ENCODE results near the gene OR51M1. TPM values are rescaled to one million over a fixed set of nuclear protein-coding genes. Genes with fewer than 3 reads are reported as not detected.
"Not testable (repeated sequence)": the region's sequence is repeated elsewhere in the genome, so short reads cannot be mapped to it uniquely, and the experiment has no call there.

The OR51M1 gene
- not detected in 2 replicates for polyA plus RNA-seq (2013)

DNA sequence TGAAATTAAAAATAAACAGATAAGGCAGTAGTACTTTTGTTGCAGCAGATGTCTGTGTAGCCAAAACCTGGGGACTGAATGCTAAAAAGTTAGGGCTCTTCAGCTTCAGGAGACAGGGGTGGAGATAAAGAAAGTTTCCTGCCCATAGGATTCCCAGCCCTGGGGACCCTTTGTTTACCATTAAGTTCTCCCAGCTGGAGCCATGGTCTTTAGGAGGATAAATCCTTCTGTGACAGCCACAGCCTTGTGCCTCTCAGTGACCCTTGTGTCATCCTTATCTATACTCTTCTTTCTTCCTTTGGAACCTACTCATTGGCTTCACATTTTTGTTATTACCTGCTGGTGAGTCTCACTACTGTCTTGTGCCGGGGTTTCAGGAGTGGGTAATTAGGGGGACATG is at the start of gene OR51M1:
OR51M1 (plus strand) TSS at position 237 of the 400 bp plus-strand sequence. CDS start 5,587 bp downstream, outside the sequence.
- H3K79me2 ChIP-seq (ENCODE audit: control insufficient read depth, insufficient read depth, low read length, poor library complexity): no peaks in the 10 kb centered on the region
- WGBS (ENCODE audit: extremely low coverage, insufficient coverage, insufficient read length): no CpG with 5 or more reads among the region's 1 CpG
- no peak for DNase-seq

GRCh38 chr11:5335170-5335569 is 48.4 kb upstream of the OR51M1 start:
- H3K79me2 ChIP-seq (ENCODE audit: control insufficient read depth, insufficient read depth, low read length, poor library complexity): no peaks in the 10 kb centered on the region
- no peak overlapping the region for H3K23ac ChIP-seq (ENCODE audit: low read length)
- H4K8ac ChIP-seq (ENCODE audit: low read depth, low read length): no peak overlapping the region
- H2AK5ac ChIP-seq (ENCODE audit: low read length): no peak overlapping the region
- H3K4me2 ChIP-seq (ENCODE audit: low read length): no peak overlapping the region
- no peaks in the 10 kb centered on the region for H3K4me1 ChIP-seq (ENCODE audit: control insufficient read depth in 1 of 2, insufficient read depth in 2 of 2, low read length in 2 of 2)
- H2BK5ac ChIP-seq (ENCODE audit: low read depth, low read length, poor library complexity): no peak overlapping the region
- no CpG with 5 or more reads among the region's 1 CpG for WGBS (ENCODE audit: extremely low coverage, insufficient coverage, insufficient read length)
- H3K9ac ChIP-seq (ENCODE audit: low read length): no peak overlapping the region
- H3K27ac ChIP-seq (ENCODE audit: low read depth, low read length): no peak overlapping the region
- no peak overlapping the region for H3K4me3 ChIP-seq (ENCODE audit: low read depth, low read length)
- no peaks in the 10 kb centered on the region for H3K79me1 ChIP-seq (ENCODE audit: low read length)
- no peak overlapping the region for H2AFZ ChIP-seq (ENCODE audit: insufficient read depth, low read length, poor library complexity)
- no peaks in the 10 kb centered on the region for H3K27me3 ChIP-seq (ENCODE audit: insufficient read depth, low read length)
- no peak overlapping the region for H2BK12ac ChIP-seq (ENCODE audit: low read length)
- no peak overlapping the region for H3K18ac ChIP-seq (ENCODE audit: low read length)
- no peak for DNase-seq
- no peaks in the 10 kb centered on the region for H3K36me3 ChIP-seq (ENCODE audit: control insufficient read depth in 1 of 2, insufficient read depth in 2 of 2, low read length in 2 of 2)
- no peaks in the 10 kb centered on the region for H3K9me3 ChIP-seq (ENCODE audit: insufficient read depth, low read depth, low read length)
- H4K12ac ChIP-seq (ENCODE audit: low read depth, low read length): no peak overlapping the region
- no peak overlapping the region for H2BK120ac ChIP-seq (ENCODE audit: insufficient read depth, low read length, poor library complexity)
- no peak overlapping the region for H3K4ac ChIP-seq (ENCODE audit: low read depth, low read length)
- H4K91ac ChIP-seq (ENCODE audit: low read depth, low read length): no peak overlapping the region
- H3K14ac ChIP-seq (ENCODE audit: low read length): no peak overlapping the region

More for the DNA sequence above, at the start of gene OR51M1:
- H3K4me1 ChIP-seq (ENCODE audit: control insufficient read depth in 1 of 2, insufficient read depth in 2 of 2, low read length in 2 of 2): no peaks in the 10 kb centered on the region
- H3K14ac ChIP-seq (ENCODE audit: low read length): no peak within 1 kb of the TSS
- no peaks in the 10 kb centered on the region for H3K79me1 ChIP-seq (ENCODE audit: low read length)
- no peaks in the 10 kb centered on the region for H3K27me3 ChIP-seq (ENCODE audit: insufficient read depth, low read length)
- H3K23ac ChIP-seq (ENCODE audit: low read length): no peak within 1 kb of the TSS
- no peak within 1 kb of the TSS for H3K27ac ChIP-seq (ENCODE audit: low read depth, low read length)
- no peak within 1 kb of the TSS for H3K4me3 ChIP-seq (ENCODE audit: low read depth, low read length)
- H3K18ac ChIP-seq (ENCODE audit: low read length): no peak within 1 kb of the TSS
- H3K9me3 ChIP-seq (ENCODE audit: insufficient read depth, low read depth, low read length): no peaks in the 10 kb centered on the region
- no peak within 1 kb of the TSS for H2AFZ ChIP-seq (ENCODE audit: insufficient read depth, low read length, poor library complexity)
- H4K91ac ChIP-seq (ENCODE audit: low read depth, low read length): no peak within 1 kb of the TSS
- no peak within 1 kb of the TSS for H2BK12ac ChIP-seq (ENCODE audit: low read length)
- H3K4me2 ChIP-seq (ENCODE audit: low read length): no peak within 1 kb of the TSS
- no peak within 1 kb of the TSS for H3K9ac ChIP-seq (ENCODE audit: low read length)
- no peak within 1 kb of the TSS for H4K12ac ChIP-seq (ENCODE audit: low read depth, low read length)
- no peak within 1 kb of the TSS for H2BK5ac ChIP-seq (ENCODE audit: low read depth, low read length, poor library complexity)
- no peak within 1 kb of the TSS for H2BK120ac ChIP-seq (ENCODE audit: insufficient read depth, low read length, poor library complexity)
- no peak within 1 kb of the TSS for H2AK5ac ChIP-seq (ENCODE audit: low read length)
- H4K8ac ChIP-seq (ENCODE audit: low read depth, low read length): no peak within 1 kb of the TSS
- H3K4ac ChIP-seq (ENCODE audit: low read depth, low read length): no peak within 1 kb of the TSS
- no peaks in the 10 kb centered on the region for H3K36me3 ChIP-seq (ENCODE audit: control insufficient read depth in 1 of 2, insufficient read depth in 2 of 2, low read length in 2 of 2)

- H3K4ac ChIP-seq (ENCODE audit: low read depth, low read length): no peak overlapping the region
- no peak overlapping the region for H4K12ac ChIP-seq (ENCODE audit: low read depth, low read length)
- no peak overlapping the region for H2BK5ac ChIP-seq (ENCODE audit: low read depth, low read length, poor library complexity)
- H3K23ac ChIP-seq (ENCODE audit: low read length): no peak overlapping the region
- DNase-seq: no peak
- H3K36me3 ChIP-seq (ENCODE audit: control insufficient read depth in 1 of 2, insufficient read depth in 2 of 2, low read length in 2 of 2): no peaks in the 10 kb centered on the region
- H3K14ac ChIP-seq (ENCODE audit: low read length): no peak overlapping the region
- no peak overlapping the region for H3K9ac ChIP-seq (ENCODE audit: low read length)
- no peaks in the 10 kb centered on the region for H3K79me2 ChIP-seq (ENCODE audit: control insufficient read depth, insufficient read depth, low read length, poor library complexity)
- H3K79me1 ChIP-seq (ENCODE audit: low read length): no peaks in the 10 kb centered on the region
- no peak overlapping the region for H2BK12ac ChIP-seq (ENCODE audit: low read length)
- H2AFZ ChIP-seq (ENCODE audit: insufficient read depth, low read length, poor library complexity): no peak overlapping the region
- no peak overlapping the region for H3K27ac ChIP-seq (ENCODE audit: low read depth, low read length)
- no peak overlapping the region for H2AK5ac ChIP-seq (ENCODE audit: low read length)
- H2BK120ac ChIP-seq (ENCODE audit: insufficient read depth, low read length, poor library complexity): no peak overlapping the region
- no peak overlapping the region for H3K4me3 ChIP-seq (ENCODE audit: low read depth, low read length)
- no peaks in the 10 kb centered on the region for H3K9me3 ChIP-seq (ENCODE audit: insufficient read depth, low read depth, low read length)
- H4K91ac ChIP-seq (ENCODE audit: low read depth, low read length): no peak overlapping the region
- no peaks in the 10 kb centered on the region for H3K27me3 ChIP-seq (ENCODE audit: insufficient read depth, low read length)
- no peak overlapping the region for H4K8ac ChIP-seq (ENCODE audit: low read depth, low read length)
- no peak overlapping the region for H3K18ac ChIP-seq (ENCODE audit: low read length)
- H3K4me1 ChIP-seq (ENCODE audit: control insufficient read depth in 1 of 2, insufficient read depth in 2 of 2, low read length in 2 of 2): no peaks in the 10 kb centered on the region
- no peak overlapping the region for H3K4me2 ChIP-seq (ENCODE audit: low read length)
Observed at GRCh38 chr11:5336331-5336730, 47.3 kb upstream of the OR51M1 start.

DNA sequence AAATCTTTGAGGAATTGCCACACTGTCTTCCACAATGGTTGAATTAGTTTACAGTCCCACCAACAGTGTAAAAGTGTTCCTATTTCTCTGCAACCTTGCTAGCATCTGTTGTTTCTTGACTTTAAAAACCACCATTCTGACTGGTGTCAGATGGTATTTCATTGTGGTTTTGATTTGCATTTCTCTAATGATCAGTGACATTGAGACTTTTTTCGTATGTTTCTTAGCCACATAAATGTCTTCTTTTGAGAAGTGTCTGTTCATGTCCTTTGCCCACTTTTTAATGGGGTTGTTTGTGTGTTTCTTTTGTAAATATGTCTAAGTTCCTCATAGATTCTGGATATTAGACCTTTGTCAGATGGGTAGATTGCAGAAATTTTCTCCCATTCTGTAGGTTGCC is 46.4 kb upstream of the OR51M1 start:
- not testable (repeated sequence) for H2AFZ ChIP-seq (ENCODE audit: insufficient read depth, low read length, poor library complexity); H4K12ac ChIP-seq (ENCODE audit: low read depth, low read length); H3K18ac ChIP-seq (ENCODE audit: low read length); H2BK5ac ChIP-seq (ENCODE audit: low read depth, low read length, poor library complexity); H2BK12ac ChIP-seq (ENCODE audit: low read length); H3K14ac ChIP-seq (ENCODE audit: low read length); H3K4me1 ChIP-seq (ENCODE audit: control insufficient read depth in 1 of 2, insufficient read depth in 2 of 2, low read length in 2 of 2); H2BK120ac ChIP-seq (ENCODE audit: insufficient read depth, low read length, poor library complexity); H3K9me3 ChIP-seq (ENCODE audit: insufficient read depth, low read depth, low read length); DNase-seq; H3K23ac ChIP-seq (ENCODE audit: low read length); H4K8ac ChIP-seq (ENCODE audit: low read depth, low read length); H3K4ac ChIP-seq (ENCODE audit: low read depth, low read length); H2AK5ac ChIP-seq (ENCODE audit: low read length); H3K79me1 ChIP-seq (ENCODE audit: low read length); H3K4me2 ChIP-seq (ENCODE audit: low read length); H3K79me2 ChIP-seq (ENCODE audit: control insufficient read depth, insufficient read depth, low read length, poor library complexity); H3K9ac ChIP-seq (ENCODE audit: low read length); H3K27ac ChIP-seq (ENCODE audit: low read depth, low read length); H3K27me3 ChIP-seq (ENCODE audit: insufficient read depth, low read length); H3K4me3 ChIP-seq (ENCODE audit: low read depth, low read length); H3K36me3 ChIP-seq (ENCODE audit: control insufficient read depth in 1 of 2, insufficient read depth in 2 of 2, low read length in 2 of 2); H4K91ac ChIP-seq (ENCODE audit: low read depth, low read length)
- no CpG with 5 or more reads among the region's 1 CpG for WGBS (ENCODE audit: extremely low coverage, insufficient coverage, insufficient read length)
